OCI-LY3 (cell line): Measurements from ENCODE around the gene CITED1.

Source experiments
- H2AFZ ChIP-seq: fragments of 200-600, 300-600 bp; shearing (Covaris generic); 2 replicates; pipeline ENCODE4 v1.6.0; 2014; ENCODE audit warnings: antibody characterized with exemption, low read depth, low read length
- H3K27ac ChIP-seq: fragments of 200-600, 300-600 bp; sonication (generic); 2 replicates; pipeline ENCODE4 v1.5.1; 2014; ENCODE audit warnings: mild to moderate bottlenecking, low read length, moderate library complexity, mixed read lengths
- H3K27me3 ChIP-seq: fragments of 200-600, 300-600 bp; sonication (generic); 2 replicates; pipeline ENCODE4 v1.6.1; 2014; ENCODE audit warnings: low read depth, low read length, mixed read lengths
- H3K36me3 ChIP-seq: fragments of 200-600, 300-600 bp; sonication (generic); replicated peaks from 2 replicates; pipeline ENCODE3; 2014; ENCODE audit warnings: low read depth, low read length, mixed read lengths
- H3K4me1 ChIP-seq: fragments of 300-600, 200-600 bp; sonication (generic); 2 replicates; pipeline ENCODE4 v1.6.1; 2014; ENCODE audit warnings: low read length, mixed read lengths
- H3K4me2 ChIP-seq: fragments of 200-600, 300-600 bp; sonication (generic); 2 replicates; pipeline ENCODE4 v1.6.1; 2014; ENCODE audit warnings: low read length, mixed read lengths
- H3K4me3 ChIP-seq: fragments of 300-600, 200-600 bp; sonication (generic); 2 replicates; pipeline ENCODE4 v1.5.1; 2014; ENCODE audit warnings: antibody characterized with exemption, mild to moderate bottlenecking, low read length, moderate library complexity
- H3K79me2 ChIP-seq: fragments of 300-600, 200-600 bp; shearing (Covaris generic); 2 replicates; pipeline ENCODE4 v1.6.1; 2014; ENCODE audit warnings: mild to moderate bottlenecking, low read length, mixed read lengths
- H3K9ac ChIP-seq: fragments of 300-600, 200-600 bp; shearing (Covaris generic); 2 replicates; pipeline ENCODE4 v1.6.0; 2014; ENCODE audit warnings: mild to moderate bottlenecking, low read length, moderate library complexity
- H3K9me3 ChIP-seq: fragments of 200-600, 300-600 bp; shearing (Covaris generic); 2 replicates; pipeline ENCODE4 v1.6.1; 2014; ENCODE audit warnings: low read length, mixed read lengths; ENCODE audit not compliant: insufficient read depth
- H4K20me1 ChIP-seq: fragments of 200-600, 300-600 bp; sonication (generic); 2 replicates; pipeline ENCODE4 v1.6.1; 2016; ENCODE audit warnings: low read length, mixed read lengths; ENCODE audit not compliant: insufficient read depth
- CTCF ChIP-seq: fragments of 200-600, 300-600 bp; sonication (generic); IDR thresholded peaks from 2 replicates; pipeline ENCODE4 v1.5.1; 2014; ENCODE audit warnings: antibody characterized with exemption, low read length, low read depth
- EZH2phosphoT487 ChIP-seq: fragments of 200-600 bp; shearing (Covaris generic); IDR thresholded peaks from 2 replicates; pipeline ENCODE4 v1.6.1; 2018; ENCODE audit warnings: antibody characterized with exemption, mixed run types, low read depth

CITED1 gene

GRCh38 chrX:72269671-72270251 lies 36.0 kb downstream of the CITED1 start:
- Histone ChIP-seq H3K9ac (no peak overlapping the region), H3K27ac (no peak overlapping the region), H3K4me3 (no peak overlapping the region), H3K4me2 (no peak overlapping the region), H2AFZ (no peak overlapping the region), H3K79me2 (peaks cover 17% of the 10 kb centered on the region), H3K4me1 (peaks cover 3% of the 10 kb centered on the region; the same call in 1 of the 2 replicates), H4K20me1 (peaks cover 40% of the 10 kb centered on the region), H3K27me3 (no peaks in the 10 kb centered on the region), H3K9me3 (no peaks in the 10 kb centered on the region), H3K36me3 (peaks cover 57% of the 10 kb centered on the region)
- TF ChIP-seq EZH2phosphoT487 (no peak), CTCF (no peak)

GRCh38 chrX:72268597-72269365 lies 36.9 kb downstream of the CITED1 start:
- H3K4me1 ChIP-seq, result no peaks in the 10 kb centered on the region
- no peak overlapping the region for H2AFZ ChIP-seq
- TF ChIP-seq CTCF, result no peak
- H3K9me3 ChIP-seq, result no peaks in the 10 kb centered on the region
- no peak overlapping the region for H3K27ac ChIP-seq
- no peaks in the 10 kb centered on the region for H3K27me3 ChIP-seq
- peaks cover 30% of the 10 kb centered on the region for H4K20me1 ChIP-seq
- H3K79me2 ChIP-seq, result peaks cover 8% of the 10 kb centered on the region; the same call in 1 of the 2 replicates
- H3K4me3 ChIP-seq, result no peak overlapping the region
- H3K36me3 ChIP-seq, result peaks cover 47% of the 10 kb centered on the region
- no peak overlapping the region for H3K4me2 ChIP-seq
- H3K9ac ChIP-seq, result no peak overlapping the region

- H2AFZ ChIP-seq, result no peak overlapping the region
- TF ChIP-seq EZH2phosphoT487 (no peak), CTCF (no peak)
- no peaks in the 10 kb centered on the region for H3K9me3 ChIP-seq
- no peak overlapping the region for H3K27ac ChIP-seq
- no peak overlapping the region for H3K9ac ChIP-seq
- H3K36me3 ChIP-seq, result peaks cover 16% of the 10 kb centered on the region
- no peak overlapping the region for H3K4me2 ChIP-seq
- no peak overlapping the region for H3K4me3 ChIP-seq
- no peaks in the 10 kb centered on the region for H3K27me3 ChIP-seq
- no peaks in the 10 kb centered on the region for H3K79me2 ChIP-seq
- H3K4me1 ChIP-seq, result no peaks in the 10 kb centered on the region
- H4K20me1 ChIP-seq, result peaks cover 6% of the 10 kb centered on the region; the same call in 1 of the 2 replicates
Measured at GRCh38 chrX:72265263-72265662, 40.5 kb downstream of the CITED1 start.

- Histone ChIP-seq H3K9ac (no peak overlapping the region), H3K9me3 (no peaks in the 10 kb centered on the region), H3K4me1 (no peaks in the 10 kb centered on the region), H2AFZ (no peak overlapping the region), H4K20me1 (no peaks in the 10 kb centered on the region), H3K79me2 (no peaks in the 10 kb centered on the region), H3K27ac (no peak overlapping the region), H3K36me3 (peaks cover 3% of the 10 kb centered on the region), H3K27me3 (no peaks in the 10 kb centered on the region), H3K4me3 (no peak overlapping the region), H3K4me2 (no peak overlapping the region)
- TF ChIP-seq EZH2phosphoT487 (no peak), CTCF (no peak)
Measured at GRCh38 chrX:72262077-72262476, 43.6 kb downstream of the CITED1 start.
